HG03442 (cell line): ENCODE data around the gene EMP3.
"Not testable (repeated sequence)": the region's sequence is repeated elsewhere in the genome, so short reads cannot be mapped to it uniquely, and the experiment has no call there.

Experiments used
- ATAC-seq: cut with Tn5 transposase; IDR thresholded peaks from one replicate; pipeline ENCODE4 v1.9.1; 2021; ENCODE audit warnings: mild to moderate bottlenecking, moderate library complexity; ENCODE audit not compliant: unreplicated experiment

EMP3 gene

DNA sequence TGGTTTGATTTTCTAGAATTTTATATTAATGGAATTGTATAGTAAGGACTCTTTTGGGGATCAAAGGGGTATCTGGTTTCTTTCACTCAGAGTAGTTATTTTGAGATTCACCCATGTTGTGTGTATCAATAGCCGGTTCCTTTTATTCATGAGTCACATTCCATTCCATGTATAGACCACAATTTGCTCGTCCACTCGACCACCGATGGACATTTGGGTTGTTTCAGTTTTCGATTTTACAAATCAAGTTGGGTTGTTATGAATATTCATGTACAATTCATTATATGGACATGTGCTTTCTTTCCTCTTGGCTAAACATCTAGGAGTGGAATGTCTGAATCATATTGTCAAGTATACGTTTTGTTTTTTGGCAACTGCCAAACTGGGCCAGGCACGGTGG is 9.6 kb upstream of the EMP3 start:
- no peak for ATAC-seq

GRCh38 chr19:48317708-48317960 is 7.7 kb upstream of the EMP3 start:
- ATAC-seq = not testable (repeated sequence)

DNA sequence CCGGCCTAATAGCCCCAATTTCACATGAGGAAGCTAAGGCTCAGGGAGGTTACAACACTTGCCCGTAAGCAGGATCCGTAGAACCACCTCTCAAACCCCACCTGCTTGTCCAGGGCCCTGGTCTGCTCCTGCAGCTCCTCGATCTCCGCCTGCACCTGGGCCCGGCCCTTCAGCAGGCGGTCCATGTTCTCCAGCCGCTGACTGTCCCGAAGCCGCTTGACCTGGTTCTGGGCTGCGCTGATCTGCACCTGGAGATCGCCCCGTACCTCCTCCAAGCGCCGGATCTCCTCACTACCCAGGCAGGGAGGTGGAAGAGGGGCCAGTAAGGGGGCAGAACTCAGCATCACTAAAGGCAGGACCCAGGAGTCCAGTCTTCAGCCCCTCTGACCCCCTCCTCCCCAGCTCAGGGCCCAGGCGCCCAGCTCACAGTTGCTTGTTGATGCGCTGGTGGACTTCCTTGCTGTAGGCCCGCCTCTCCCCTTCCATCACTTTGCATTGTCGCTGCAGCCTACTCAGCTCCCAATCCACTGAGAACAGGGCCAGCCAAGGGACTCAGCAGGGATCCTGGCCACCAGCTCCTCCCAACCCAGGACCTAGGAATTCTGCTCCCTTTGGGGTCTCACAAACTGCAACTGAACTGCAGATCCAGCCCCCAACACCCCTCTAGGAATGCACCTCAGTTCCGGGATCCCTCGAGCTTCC is 6.9 kb upstream of the EMP3 start:
- ATAC-seq = no peak

GRCh38 chr19:48319647-48320541 is 5.5 kb upstream of the EMP3 start:
- no peak for ATAC-seq

- ATAC-seq = no peak
Measured at GRCh38 chr19:48321372-48321621, 4.1 kb upstream of the EMP3 start.

- peak; percentile 56 for ATAC-seq
Measured at GRCh38 chr19:48321622-48322591, 3.4 kb upstream of the EMP3 start.

- no peak for ATAC-seq
Measured at GRCh38 chr19:48329167-48329891, 4.0 kb downstream of the EMP3 start.

GRCh38 chr19:48330012-48330681 is 4.8 kb downstream of the EMP3 start:
- peak; percentile 31 for ATAC-seq

- no peak for ATAC-seq
Measured at GRCh38 chr19:48332351-48332661, 7.0 kb downstream of the EMP3 start.

DNA sequence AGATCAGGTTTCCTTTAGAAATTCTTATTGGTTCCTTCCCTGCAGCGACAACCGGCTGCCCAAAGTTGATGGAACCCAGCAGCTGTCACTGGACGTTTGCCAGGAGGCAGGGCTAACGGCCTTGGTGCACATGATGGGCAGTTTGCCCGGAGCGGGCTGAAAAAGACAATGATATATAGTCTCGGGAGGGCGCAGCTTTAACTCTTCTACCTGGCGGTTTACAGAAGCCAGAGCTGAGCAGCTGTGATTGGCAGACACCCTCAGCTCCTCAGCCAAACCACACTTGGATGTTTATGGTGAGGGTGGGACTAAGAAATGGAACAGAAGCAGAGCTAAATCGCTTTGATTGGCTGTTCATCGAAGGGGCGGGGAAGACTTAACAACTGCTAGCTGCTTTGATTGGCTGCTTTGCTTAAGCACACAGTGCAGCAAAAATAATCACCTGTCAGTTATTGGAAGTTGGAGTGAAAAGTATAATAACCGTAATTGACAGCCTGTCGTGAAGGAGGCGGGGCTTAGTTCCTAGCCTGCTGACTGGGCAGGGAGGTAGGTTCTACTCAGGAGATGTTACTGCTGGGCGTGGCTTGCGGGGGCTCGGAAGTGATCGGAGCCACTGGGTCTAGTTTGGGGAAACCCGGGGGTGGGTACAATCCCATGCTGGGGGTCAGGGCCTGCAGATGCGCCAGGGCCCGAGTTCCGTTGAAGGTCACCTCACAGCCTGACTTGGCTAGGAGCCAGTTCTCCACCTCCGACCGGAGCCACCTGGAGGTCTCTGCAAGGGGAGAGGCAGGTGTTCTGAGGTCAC is 7.5 kb downstream of the EMP3 start:
- ATAC-seq = peak; percentile 54

- ATAC-seq = peak; percentile 46
Measured at GRCh38 chr19:48333467-48334384, 8.4 kb downstream of the EMP3 start.

- no peak for ATAC-seq
Measured at GRCh38 chr19:48338253-48338755, 13.0 kb downstream of the EMP3 start.

DNA sequence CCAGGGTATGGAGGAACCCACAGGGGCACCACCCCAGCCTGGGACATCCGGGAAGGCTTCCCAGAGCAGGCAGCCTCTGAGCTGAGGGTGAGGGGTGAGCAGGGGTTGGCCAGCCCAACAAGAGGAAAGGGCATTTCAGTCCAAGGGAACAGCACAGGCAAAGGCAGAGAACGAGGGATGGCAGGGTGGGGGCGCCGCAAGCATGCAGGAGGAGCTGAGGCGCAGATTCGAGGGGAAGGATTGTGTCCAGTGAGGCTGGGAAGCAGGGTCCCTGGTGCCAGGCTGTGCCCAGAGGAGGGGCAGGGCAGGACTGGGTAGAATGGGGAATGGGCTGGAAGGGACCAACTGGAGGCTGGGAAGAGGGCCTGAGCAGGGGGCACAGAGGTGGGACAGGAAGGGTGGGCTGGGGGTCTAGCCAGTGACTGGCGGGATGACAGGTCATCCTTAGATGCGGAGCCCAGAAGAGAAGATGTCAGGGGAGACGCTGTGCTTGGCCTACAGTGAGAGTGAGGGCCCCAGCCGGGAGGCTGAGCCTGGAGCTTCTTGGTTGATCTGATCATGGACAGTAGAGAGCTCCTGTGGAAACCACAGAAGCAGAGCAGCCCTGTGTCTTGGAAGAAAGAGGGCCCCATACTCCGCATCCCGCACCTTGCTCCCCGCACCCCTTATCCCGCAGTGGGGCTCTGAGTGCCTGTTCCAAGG is 13.6 kb downstream of the EMP3 start:
- ATAC-seq = no peak

DNA sequence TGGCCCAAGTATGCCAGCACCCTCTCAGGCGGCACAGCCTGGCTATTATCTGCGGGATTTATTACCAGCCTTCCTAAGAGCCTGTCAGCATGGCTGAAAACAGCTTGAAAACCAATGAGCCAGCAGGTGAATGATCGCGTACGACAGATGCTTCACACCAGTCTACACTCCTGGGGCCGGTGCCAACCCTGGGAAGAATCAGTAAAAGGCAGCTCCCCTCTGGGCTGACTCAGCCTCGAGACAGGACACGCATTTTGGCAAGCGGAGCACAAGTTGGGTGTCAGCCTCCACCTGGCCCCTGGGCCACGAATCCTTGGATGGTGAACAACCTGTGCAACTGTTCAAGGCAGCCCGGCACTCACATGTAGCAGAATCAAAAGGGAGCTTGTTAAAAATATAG is 15.6 kb downstream of the EMP3 start:
- no peak for ATAC-seq

GRCh38 chr19:48341515-48342413 is 16.4 kb downstream of the EMP3 start:
- no peak for ATAC-seq

GRCh38 chr19:48342414-48342738 is 17.0 kb downstream of the EMP3 start:
- ATAC-seq = no peak
